ENCODE data around the gene SELENON. TPM values are rescaled to one million over a fixed set of nuclear protein-coding genes. Genes with fewer than 3 reads are reported as not detected.
A peak's percentile ranks its signal among the peaks of the same experiment; 100 is the strongest.

SELENON gene, protein sequence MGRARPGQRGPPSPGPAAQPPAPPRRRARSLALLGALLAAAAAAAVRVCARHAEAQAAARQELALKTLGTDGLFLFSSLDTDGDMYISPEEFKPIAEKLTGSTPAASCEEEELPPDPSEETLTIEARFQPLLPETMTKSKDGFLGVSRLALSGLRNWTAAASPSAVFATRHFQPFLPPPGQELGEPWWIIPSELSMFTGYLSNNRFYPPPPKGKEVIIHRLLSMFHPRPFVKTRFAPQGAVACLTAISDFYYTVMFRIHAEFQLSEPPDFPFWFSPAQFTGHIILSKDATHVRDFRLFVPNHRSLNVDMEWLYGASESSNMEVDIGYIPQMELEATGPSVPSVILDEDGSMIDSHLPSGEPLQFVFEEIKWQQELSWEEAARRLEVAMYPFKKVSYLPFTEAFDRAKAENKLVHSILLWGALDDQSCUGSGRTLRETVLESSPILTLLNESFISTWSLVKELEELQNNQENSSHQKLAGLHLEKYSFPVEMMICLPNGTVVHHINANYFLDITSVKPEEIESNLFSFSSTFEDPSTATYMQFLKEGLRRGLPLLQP
- 10 to 100 TPM; 15.0 to 15.6 TPM for total RNA-seq

DNA sequence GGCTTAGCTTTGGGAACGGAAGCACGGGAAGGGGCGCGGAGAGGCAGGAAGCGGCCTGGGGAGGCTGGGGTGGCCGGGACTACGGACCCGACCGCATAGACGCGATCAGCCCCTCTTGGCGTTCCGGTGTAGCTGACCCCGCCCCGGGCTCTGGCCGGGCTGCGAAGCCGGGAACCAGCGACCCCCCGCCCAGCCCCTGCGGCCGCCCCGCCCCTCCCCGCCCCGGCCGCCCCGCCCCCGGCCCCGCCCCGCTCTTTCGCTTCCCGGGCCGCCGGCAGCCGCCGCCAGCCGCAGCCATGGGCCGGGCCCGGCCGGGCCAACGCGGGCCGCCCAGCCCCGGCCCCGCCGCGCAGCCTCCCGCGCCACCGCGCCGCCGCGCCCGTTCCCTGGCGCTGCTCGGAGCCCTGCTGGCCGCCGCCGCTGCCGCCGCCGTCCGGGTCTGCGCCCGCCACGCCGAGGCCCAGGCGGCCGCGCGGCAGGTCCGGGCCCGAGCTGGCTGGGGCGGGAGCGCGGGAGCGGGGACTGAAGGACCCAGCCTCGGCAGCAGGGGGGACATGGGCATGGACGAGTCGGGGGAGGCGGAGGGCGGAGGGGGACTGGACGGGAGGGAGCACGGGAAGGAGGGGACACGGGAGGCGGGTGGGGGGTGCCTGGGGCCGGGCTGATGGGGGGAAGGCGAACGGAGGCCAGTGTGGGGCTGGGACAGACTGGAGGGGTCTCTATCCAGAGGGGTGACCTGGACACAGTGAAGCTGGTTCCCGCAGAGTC, at the start of gene SELENON:
Gene SELENON, plus strand, starts transcription at position 259 of the 768 bp plus-strand sequence. Its CDS starts 38 bp downstream, at position 297.
- H3K4me3 Mint-ChIP-seq: peak within 1 kb of the TSS; percentile 85
- H3K27me3 Mint-ChIP-seq: no peaks in the 10 kb centered on the region
- H3K36me3 Mint-ChIP-seq: peaks cover 7% of the 10 kb centered on the region
- peaks cover 57% of the 10 kb centered on the region for H3K4me1 Mint-ChIP-seq
- H3K27ac Mint-ChIP-seq: peak within 1 kb of the TSS; percentile 6
- DNase-seq: peak; percentile 36
- no peaks in the 10 kb centered on the region for H3K9me3 Mint-ChIP-seq

DNA sequence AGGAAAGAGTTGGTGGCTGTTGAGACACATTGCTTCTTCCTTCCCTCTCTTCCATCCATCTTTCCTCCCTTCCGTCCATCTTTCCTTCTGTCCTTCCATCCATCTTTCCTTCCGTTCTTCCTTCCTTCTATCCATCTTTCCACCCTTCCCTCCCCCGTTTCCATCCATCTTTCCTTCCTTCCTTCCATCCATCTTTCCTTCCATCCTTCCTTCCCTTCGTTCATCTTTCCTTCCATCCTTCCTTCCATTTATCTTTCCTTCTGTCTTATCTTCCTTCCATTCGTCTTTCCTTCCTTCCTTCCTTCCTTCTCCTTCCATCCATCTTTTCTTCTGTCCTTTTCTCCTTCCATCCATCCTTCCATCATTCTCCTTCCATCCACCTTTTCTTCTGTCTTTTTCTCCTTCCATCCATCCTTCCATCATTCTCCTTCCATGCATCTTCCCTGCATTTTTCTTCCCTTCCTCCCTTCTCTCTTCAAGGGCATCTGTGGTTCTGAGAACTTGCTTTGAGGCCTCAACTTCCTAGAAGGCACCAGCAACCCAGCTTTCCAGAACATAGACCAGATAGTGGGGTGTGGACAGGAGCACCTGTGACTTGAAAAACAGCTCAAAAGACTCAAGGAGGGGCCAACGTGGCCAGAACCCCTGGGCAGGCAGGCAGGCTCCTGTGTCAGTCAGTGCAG, 48.9 kb upstream of the SELENON start:
- peaks cover 4% of the 10 kb centered on the region for H3K36me3 Mint-ChIP-seq
- H3K27me3 Mint-ChIP-seq: no peaks in the 10 kb centered on the region
- DNase-seq: no peak
- peaks cover 18% of the 10 kb centered on the region for H3K4me1 Mint-ChIP-seq
- H3K4me3 Mint-ChIP-seq: no peak overlapping the region
- no peaks in the 10 kb centered on the region for H3K9me3 Mint-ChIP-seq
- H3K27ac Mint-ChIP-seq: no peak overlapping the region

DNA sequence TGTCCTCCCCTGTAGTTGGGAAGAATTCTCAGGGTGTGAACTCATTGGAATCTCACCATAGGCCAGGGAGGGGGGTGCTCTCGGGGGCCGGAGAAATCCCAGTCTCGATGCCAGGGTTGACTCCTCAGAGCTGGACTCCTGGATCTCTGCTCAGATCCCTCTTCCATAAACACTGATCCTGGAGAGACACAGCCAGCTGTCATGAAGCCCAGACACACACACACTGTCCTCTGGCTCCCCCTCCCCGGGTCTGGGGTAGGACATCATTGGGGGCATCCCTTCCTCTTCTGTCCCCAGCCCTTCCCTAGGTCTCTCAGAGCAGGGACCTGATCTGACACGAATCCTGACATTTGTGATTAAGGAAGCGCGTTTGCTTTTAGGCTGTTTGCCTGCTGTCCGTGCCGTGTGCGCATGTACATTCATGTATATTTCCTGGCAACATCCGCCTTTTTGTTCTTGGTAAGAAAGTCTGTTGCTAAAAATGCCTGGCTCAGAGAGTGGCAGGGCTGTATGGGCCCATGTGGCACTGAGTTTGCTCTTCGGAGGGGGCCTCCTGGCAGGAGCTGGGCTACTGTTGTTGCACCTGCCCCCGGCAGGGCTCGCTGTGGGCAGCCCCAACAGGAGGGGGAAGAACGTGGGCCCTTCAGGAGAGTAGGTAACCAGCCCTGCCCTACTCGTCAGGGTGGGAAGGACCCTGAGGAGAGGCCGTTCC, 45.4 kb upstream of the SELENON start:
- H3K4me3 Mint-ChIP-seq: no peak overlapping the region
- no peaks in the 10 kb centered on the region for H3K27me3 Mint-ChIP-seq
- peak overlapping the region; percentile 73 for H3K27ac Mint-ChIP-seq
- DNase-seq: peak; percentile 36
- H3K9me3 Mint-ChIP-seq: no peaks in the 10 kb centered on the region
- peaks cover 4% of the 10 kb centered on the region for H3K36me3 Mint-ChIP-seq
- peaks cover 25% of the 10 kb centered on the region for H3K4me1 Mint-ChIP-seq

DNA sequence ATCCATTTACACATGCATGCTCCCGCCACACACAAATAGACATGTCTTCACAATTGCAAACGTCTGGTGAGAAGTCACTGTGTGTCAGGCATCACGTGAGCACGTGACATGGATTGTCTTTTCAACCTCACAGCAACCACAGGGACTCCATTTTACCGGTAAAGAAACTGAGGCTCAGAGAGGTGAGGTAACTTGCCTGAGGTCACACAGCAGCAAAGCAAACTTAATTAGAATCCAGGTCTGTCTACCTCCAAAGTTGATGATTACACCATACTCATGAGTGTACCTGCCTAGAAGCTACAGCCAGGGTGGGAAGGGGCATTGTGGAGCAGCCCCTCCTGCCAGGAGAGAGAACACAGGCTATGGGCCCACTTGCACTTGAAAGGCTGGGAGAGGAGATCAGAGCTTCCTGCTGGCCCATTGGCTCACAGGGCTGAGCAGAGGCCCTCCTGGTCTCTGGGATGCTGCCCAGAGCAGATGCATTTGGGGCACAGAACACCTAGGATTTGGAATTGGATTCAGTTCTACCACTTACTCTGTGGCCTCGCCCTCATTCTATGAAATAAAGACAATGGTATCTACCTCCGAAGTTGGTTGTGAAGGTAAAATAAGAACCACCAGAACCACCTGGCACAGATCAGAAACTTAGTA, 44.4 kb upstream of the SELENON start:
- H3K27me3 Mint-ChIP-seq: no peaks in the 10 kb centered on the region
- no peaks in the 10 kb centered on the region for H3K9me3 Mint-ChIP-seq
- H3K4me1 Mint-ChIP-seq: peaks cover 25% of the 10 kb centered on the region
- H3K4me3 Mint-ChIP-seq: no peak overlapping the region
- no peak for DNase-seq
- H3K27ac Mint-ChIP-seq: no peak overlapping the region
- H3K36me3 Mint-ChIP-seq: peaks cover 4% of the 10 kb centered on the region

GRCh38 chr1:25756215-25756614, 43.8 kb upstream of the SELENON start:
- Mint-ChIP-seq H3K27ac (no peak overlapping the region), H3K9me3 (no peaks in the 10 kb centered on the region), H3K4me1 (peaks cover 25% of the 10 kb centered on the region), H3K4me3 (no peak overlapping the region), H3K36me3 (peaks cover 2% of the 10 kb centered on the region), H3K27me3 (no peaks in the 10 kb centered on the region)
- no peak for DNase-seq

DNA sequence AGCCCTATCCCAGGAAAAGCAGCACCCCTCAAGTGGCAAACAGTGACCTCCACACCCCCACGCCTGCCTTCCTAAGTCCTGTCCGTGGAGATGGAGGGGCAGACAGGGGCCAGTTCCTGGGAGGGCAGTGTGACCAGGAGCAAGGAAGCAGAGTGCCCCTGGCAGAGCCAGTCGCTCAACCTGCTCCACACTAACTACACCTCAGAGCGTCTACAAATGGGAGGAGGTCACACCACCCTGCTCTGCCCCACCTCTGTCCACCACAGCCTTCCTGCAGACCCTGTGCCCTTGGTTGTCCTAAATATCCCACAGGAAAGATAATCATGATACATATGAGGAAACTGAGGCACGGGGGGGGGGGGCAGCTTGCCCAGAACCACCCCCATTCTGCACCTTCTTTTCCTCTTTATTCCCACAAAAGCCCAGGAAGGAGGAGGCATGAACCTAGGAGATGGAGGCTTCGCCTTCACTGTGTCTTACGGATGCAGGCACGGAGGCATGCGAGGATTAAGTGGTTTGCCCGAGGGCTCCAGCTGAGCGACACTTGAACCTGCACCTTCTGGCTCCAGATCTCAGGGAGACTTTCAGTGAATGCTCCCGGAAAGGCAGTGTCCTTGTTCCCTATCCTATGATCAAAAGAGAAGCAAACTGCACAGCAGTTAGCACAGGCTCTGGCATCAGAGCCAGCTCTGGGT, 42.7 kb upstream of the SELENON start:
- H3K27ac Mint-ChIP-seq: no peak overlapping the region
- H3K36me3 Mint-ChIP-seq: peaks cover 1% of the 10 kb centered on the region
- H3K4me1 Mint-ChIP-seq: peaks cover 25% of the 10 kb centered on the region
- no peak overlapping the region for H3K4me3 Mint-ChIP-seq
- no peaks in the 10 kb centered on the region for H3K9me3 Mint-ChIP-seq
- no peaks in the 10 kb centered on the region for H3K27me3 Mint-ChIP-seq
- DNase-seq: no peak

DNA sequence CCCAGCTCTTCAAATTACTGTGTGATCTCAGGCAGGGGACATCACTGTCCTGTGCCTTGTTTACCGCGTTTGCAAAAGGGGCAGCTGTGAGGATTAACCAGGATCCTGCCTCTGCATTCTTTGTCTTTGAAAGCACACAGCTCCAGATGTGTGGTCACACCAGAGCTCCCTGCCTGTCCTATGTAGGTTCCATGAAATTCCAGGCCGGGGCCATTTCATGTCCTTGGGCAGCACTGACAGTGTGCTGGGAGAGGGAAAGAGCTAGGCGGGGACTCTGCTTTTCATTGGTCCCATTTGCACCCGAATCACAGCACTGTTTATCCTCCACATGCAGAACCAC, 42.2 kb upstream of the SELENON start:
- no peaks in the 10 kb centered on the region for H3K9me3 Mint-ChIP-seq
- peaks cover 1% of the 10 kb centered on the region for H3K36me3 Mint-ChIP-seq
- no peak overlapping the region for H3K4me3 Mint-ChIP-seq
- no peak overlapping the region for H3K27ac Mint-ChIP-seq
- no peak for DNase-seq
- peaks cover 25% of the 10 kb centered on the region for H3K4me1 Mint-ChIP-seq
- H3K27me3 Mint-ChIP-seq: no peaks in the 10 kb centered on the region

DNA sequence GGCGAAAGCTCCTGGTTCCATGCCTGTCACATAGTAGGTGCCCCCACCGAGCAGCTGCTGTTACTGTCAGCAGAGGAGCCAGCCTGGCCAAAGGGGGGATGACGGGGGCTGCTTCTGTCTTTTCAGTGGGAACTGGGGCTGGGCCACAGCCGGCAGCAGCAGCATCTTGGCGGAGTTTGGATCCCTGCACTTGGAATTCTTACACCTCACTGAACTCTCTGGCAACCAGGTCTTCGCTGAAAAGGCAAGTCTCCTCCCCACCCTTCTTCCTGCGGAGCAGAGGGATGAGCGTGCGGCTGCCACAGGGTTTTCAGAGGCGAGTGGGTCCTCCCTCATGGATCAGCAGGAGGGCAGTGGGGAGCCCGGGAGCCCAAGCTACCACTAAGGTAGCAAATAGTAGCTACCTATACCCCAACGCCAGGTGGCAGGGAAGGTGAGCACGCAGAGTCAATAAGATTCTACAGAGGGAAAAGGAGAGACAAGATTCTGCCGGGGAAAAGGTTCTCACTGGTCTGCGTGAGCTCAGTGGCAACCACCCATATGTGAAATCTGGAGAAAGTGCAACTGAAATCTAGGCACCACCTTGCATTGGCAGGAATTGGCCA, 41.4 kb upstream of the SELENON start:
- no peak overlapping the region for H3K4me3 Mint-ChIP-seq
- no peaks in the 10 kb centered on the region for H3K36me3 Mint-ChIP-seq
- no peak for DNase-seq
- no peak overlapping the region for H3K27ac Mint-ChIP-seq
- no peaks in the 10 kb centered on the region for H3K27me3 Mint-ChIP-seq
- H3K9me3 Mint-ChIP-seq: no peaks in the 10 kb centered on the region
- H3K4me1 Mint-ChIP-seq: peaks cover 25% of the 10 kb centered on the region

DNA sequence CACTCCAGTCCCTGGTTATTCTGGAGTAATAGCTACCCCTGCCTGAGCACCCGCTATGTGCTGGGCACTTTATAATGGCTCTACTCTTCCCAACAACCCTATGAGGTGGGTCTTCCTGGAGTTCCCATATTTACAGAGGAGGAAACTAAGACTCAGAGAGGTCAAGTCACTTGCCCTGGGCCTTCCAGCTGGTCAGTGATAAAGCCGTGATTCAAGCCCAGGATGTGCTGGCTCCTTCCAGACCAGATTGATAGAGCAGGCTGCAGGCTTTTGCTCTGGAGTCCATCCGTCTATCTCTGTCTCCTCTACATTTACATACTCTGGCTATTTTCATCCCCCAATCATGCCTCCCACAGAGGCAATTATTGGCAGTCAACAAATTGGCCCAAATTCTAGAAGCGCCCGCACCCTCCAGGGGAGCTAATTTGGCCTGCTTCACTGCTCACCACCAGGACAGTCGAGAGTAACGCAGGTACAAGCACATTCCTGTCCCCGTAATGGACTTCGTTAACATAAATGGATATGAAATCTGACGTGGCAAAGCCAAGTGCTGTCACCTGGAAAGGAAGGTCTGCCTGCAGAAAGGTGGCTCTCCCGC, 39.8 kb upstream of the SELENON start:
- Mint-ChIP-seq H3K27me3 (no peaks in the 10 kb centered on the region), H3K4me1 (peaks cover 19% of the 10 kb centered on the region), H3K9me3 (no peaks in the 10 kb centered on the region), H3K4me3 (no peak overlapping the region), H3K36me3 (no peaks in the 10 kb centered on the region), H3K27ac (no peak overlapping the region)
- DNase-seq: no peak

DNA sequence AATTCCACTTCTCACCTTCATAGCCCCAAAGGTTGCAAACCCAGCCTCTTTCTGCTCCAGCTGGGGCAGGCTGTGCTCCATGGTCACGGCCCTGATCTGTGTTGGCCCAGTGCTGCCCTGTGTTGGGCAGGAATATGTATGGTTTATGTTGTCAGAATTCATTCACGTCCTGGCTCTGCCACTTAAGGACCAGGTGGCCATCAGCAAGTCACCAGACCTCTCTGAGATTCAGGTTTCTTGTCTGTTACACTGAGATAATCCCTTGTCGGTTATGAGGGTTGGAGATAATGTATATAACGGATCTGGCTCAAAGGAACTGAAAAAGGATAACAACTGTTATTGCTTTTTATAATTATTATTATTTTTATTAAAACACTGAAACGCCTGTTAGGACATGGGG, 39.1 kb upstream of the SELENON start:
- peaks cover 19% of the 10 kb centered on the region for H3K4me1 Mint-ChIP-seq
- no peak overlapping the region for H3K27ac Mint-ChIP-seq
- no peak for DNase-seq
- H3K4me3 Mint-ChIP-seq: no peak overlapping the region
- H3K9me3 Mint-ChIP-seq: no peaks in the 10 kb centered on the region
- H3K27me3 Mint-ChIP-seq: no peaks in the 10 kb centered on the region
- no peaks in the 10 kb centered on the region for H3K36me3 Mint-ChIP-seq

- Mint-ChIP-seq H3K36me3 (no peaks in the 10 kb centered on the region), H3K27me3 (no peaks in the 10 kb centered on the region), H3K4me3 (no peak overlapping the region), H3K27ac (no peak overlapping the region), H3K9me3 (no peaks in the 10 kb centered on the region), H3K4me1 (peaks cover 23% of the 10 kb centered on the region)
- DNase-seq: no peak
These were observed 36.5 kb upstream of the SELENON start for GRCh38 chr1:25763493-25763892.

- no peaks in the 10 kb centered on the region for H3K9me3 Mint-ChIP-seq
- no peak for DNase-seq
- H3K4me1 Mint-ChIP-seq: peaks cover 36% of the 10 kb centered on the region
- H3K27me3 Mint-ChIP-seq: no peaks in the 10 kb centered on the region
- peak overlapping the region; percentile 32 for H3K4me3 Mint-ChIP-seq
- peak overlapping the region; percentile 80 for H3K27ac Mint-ChIP-seq
- H3K36me3 Mint-ChIP-seq: peaks cover 2% of the 10 kb centered on the region
These were observed 34.7 kb upstream of the SELENON start for GRCh38 chr1:25765136-25765922.
